ENCODE results near the gene BEST1. TPM values are rescaled to one million over a fixed set of nuclear protein-coding genes. Genes with fewer than 3 reads are reported as not detected.

The BEST1 gene
- total RNA-seq, 1 experiment from 2014 or later: 0.22 TPM

- ChIA-PET CTCF (no interaction called here), POLR2A (ENCODE audit: unreplicated experiment) (interaction anchor here (0.6 kb wide), 3 partner anchors 48 to 64 kb away, joined by 3 to 6 read pairs (median 4); no protein-coding TSS in a partner anchor)
- peaks cover 53% of the 10 kb centered on the region for H3K4me1 ChIP-seq (ENCODE audit: insufficient read depth, low read length)
- no peaks in the 10 kb centered on the region for H3K79me2 ChIP-seq (ENCODE audit: low read length)
- BruUV-seq (replicated peaks): no TSS peak
- H3F3A ChIP-seq (ENCODE audit: low read length, unreplicated experiment): peaks cover 6% of the 10 kb centered on the region
- DNase-seq: no peak
- H3K4me2 ChIP-seq (ENCODE audit: low read length): no peak overlapping the region
- H2AFZ ChIP-seq (ENCODE audit: low read length): no peak overlapping the region
- no peaks in the 10 kb centered on the region for H3K9me3 ChIP-seq (ENCODE audit: low read length)
- TF ChIP-seq EZH2phosphoT487 (IDR thresholded peaks at IDR 0.05; ENCODE audit: borderline replicate concordance, low read length) (no peak), EZH2 (IDR thresholded peaks at IDR 0.05; ENCODE audit: low read length, unreplicated experiment) (no peak)
- TF ChIP-seq, protein P1, sequence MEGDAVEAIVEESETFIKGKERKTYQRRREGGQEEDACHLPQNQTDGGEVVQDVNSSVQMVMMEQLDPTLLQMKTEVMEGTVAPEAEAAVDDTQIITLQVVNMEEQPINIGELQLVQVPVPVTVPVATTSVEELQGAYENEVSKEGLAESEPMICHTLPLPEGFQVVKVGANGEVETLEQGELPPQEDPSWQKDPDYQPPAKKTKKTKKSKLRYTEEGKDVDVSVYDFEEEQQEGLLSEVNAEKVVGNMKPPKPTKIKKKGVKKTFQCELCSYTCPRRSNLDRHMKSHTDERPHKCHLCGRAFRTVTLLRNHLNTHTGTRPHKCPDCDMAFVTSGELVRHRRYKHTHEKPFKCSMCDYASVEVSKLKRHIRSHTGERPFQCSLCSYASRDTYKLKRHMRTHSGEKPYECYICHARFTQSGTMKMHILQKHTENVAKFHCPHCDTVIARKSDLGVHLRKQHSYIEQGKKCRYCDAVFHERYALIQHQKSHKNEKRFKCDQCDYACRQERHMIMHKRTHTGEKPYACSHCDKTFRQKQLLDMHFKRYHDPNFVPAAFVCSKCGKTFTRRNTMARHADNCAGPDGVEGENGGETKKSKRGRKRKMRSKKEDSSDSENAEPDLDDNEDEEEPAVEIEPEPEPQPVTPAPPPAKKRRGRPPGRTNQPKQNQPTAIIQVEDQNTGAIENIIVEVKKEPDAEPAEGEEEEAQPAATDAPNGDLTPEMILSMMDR (conservative IDR thresholded peaks at IDR 0.05; ENCODE audit: low read depth, low read length): no peak
- no peaks in the 10 kb centered on the region for H3K36me3 ChIP-seq (ENCODE audit: low read depth, low read length)
- H3K9me2 ChIP-seq (replicated peaks; ENCODE audit: low read length): no peaks in the 10 kb centered on the region
- no peaks in the 10 kb centered on the region for H4K20me1 ChIP-seq (ENCODE audit: low read length)
- no peaks in the 10 kb centered on the region for H3K27me3 ChIP-seq (ENCODE audit: low read length)
- no peak overlapping the region for H3K9ac ChIP-seq (ENCODE audit: low read length)
- no peak for ATAC-seq
- H3K4me3 ChIP-seq (ENCODE audit: low read length): no peak overlapping the region
- intact Hi-C loops (cut with micrococcal nuclease): loop anchor here (10.0 kb wide), 1 partner anchor 578 kb away; no protein-coding TSS in a partner anchor
- no peak overlapping the region for H3K27ac ChIP-seq (ENCODE audit: low read length)
These were observed 26.8 kb downstream of the BEST1 start for GRCh38 chr11:61976813-61977475.

DNA sequence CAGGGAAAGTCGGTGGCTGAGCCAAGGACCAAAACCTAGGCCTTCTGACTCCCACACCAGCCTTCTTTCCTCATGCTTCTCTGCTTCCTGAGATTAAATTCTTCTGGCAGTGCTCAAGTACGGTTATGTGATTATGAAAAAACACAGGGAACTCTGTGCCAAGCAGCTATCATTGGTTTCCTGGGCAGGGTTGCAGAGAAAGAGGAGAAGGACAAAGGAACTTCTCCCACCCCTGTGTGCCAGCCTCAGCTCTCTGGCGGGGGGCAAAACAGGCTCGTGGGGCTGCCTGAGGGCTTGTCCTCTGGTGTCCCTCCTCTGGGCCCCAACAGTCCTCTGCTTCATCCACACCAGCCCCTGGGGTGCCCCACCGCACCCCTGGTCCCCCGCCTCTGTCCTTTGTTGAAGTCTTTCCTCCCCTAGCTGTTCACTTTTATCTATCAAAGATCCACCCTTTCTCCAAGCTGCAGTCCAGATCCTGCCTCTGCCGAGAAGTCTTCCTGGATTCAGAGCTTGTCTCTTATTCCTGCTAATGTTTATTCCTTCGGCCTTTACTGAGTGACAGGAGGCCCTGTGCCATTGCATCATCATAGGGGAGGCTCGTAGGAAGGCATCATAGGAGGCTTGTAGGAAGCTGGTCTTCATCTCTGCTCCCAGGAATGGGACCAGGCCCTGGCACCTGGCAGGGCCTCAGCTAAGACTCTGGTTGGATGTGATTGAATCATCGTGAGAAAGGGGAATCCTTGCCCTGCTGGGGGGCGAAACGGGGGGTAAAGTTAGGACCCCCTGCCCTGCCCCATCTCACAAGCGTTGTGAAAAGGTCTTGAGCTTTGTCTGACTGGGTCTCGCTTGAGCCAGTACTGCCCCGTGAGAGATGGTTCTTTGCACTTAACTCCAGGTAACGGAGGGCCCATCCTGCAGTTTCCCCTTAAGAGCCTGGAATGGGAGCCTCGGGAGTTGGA is 28.8 kb downstream of the BEST1 start:
- Histone ChIP-seq H3K4me2 (ENCODE audit: low read length) (peak overlapping the region; percentile 19; the same call in 1 of the 2 replicates), H3K4me3 (ENCODE audit: low read length) (no peak overlapping the region), H3K9me2 (replicated peaks; ENCODE audit: low read length) (no peaks in the 10 kb centered on the region), H3K36me3 (ENCODE audit: low read depth, low read length) (no peaks in the 10 kb centered on the region), H3K79me2 (ENCODE audit: low read length) (no peaks in the 10 kb centered on the region), H3F3A (ENCODE audit: low read length, unreplicated experiment) (no peaks in the 10 kb centered on the region), H3K4me1 (ENCODE audit: insufficient read depth, low read length) (peaks cover 33% of the 10 kb centered on the region), H4K20me1 (ENCODE audit: low read length) (no peaks in the 10 kb centered on the region), H3K27me3 (ENCODE audit: low read length) (no peaks in the 10 kb centered on the region), H2AFZ (ENCODE audit: low read length) (0 out of 2 replicates have a peak overlapping the region, but pooled peaks have one; percentile 28), H3K9me3 (ENCODE audit: low read length) (no peaks in the 10 kb centered on the region), H3K27ac (ENCODE audit: low read length) (peak overlapping the region; percentile 36), H3K9ac (ENCODE audit: low read length) (0 out of 2 replicates have a peak overlapping the region, but pooled peaks have one; percentile 5)
- ChIA-PET POLR2A (ENCODE audit: unreplicated experiment) (no interaction called here), CTCF (interaction anchor here (0.6 kb wide), 2 partner anchors 60 to 83 kb away, joined by 3 read pairs; no protein-coding TSS in a partner anchor)
- DNase-seq (peak; percentile 73), ATAC-seq (peak; percentile 64)
- BruUV-seq (replicated peaks): no TSS peak
- intact Hi-C loops (cut with micrococcal nuclease): loop anchor here (10.0 kb wide), 1 partner anchor 576 kb away; no protein-coding TSS in a partner anchor
- no peak for TF ChIP-seq EZH2 (IDR thresholded peaks at IDR 0.05; ENCODE audit: low read length, unreplicated experiment)

DNA sequence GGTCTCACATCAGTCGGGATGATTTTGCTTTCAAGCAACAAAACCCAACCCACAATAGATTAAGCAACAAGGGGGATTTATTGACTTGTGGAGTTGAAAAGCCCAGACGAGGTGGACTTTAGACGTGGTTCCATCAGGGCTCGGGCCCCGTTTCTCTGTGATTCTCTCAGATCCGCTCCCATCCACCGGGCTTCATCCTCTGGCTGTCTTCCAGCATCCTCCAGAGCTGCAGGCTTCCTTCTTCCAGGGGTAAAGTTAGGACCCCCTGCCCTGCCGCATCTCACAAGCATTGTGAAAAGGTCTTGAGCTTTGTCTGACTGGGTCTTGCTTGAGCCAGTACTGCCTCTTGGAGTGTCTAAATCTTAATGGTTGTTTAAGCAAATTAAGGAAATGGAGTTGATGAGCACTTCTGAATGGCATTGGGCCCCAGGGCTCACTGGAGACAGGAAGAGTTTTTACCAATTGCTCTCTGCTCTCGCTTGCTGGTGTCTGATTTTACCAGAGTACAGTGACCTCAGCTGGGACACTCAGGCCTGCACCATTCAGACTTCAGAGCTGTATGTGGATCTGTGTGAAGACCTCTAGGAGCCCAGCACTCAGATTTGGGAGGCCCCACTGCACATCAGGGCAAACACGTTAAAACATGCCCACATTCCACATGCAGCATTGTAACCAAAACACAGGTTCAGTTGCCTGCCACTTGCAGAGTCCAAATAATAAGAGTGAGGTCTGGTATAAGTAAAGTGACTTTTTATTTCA is 30.8 kb downstream of the BEST1 start:
- no peaks in the 10 kb centered on the region for H3F3A ChIP-seq (ENCODE audit: low read length, unreplicated experiment)
- no peak overlapping the region for H2AFZ ChIP-seq (ENCODE audit: low read length)
- no peaks in the 10 kb centered on the region for H3K79me2 ChIP-seq (ENCODE audit: low read length)
- ChIA-PET POLR2A (ENCODE audit: unreplicated experiment) (no interaction called here), CTCF (no interaction called here)
- H3K9ac ChIP-seq (ENCODE audit: low read length): no peak overlapping the region
- no peak for ATAC-seq
- no peak for TF ChIP-seq EZH2phosphoT487 (IDR thresholded peaks at IDR 0.05; ENCODE audit: borderline replicate concordance, low read length)
- TF ChIP-seq, protein P1 (conservative IDR thresholded peaks at IDR 0.05; ENCODE audit: low read depth, low read length): no peak
- no peak for TF ChIP-seq EZH2 (IDR thresholded peaks at IDR 0.05; ENCODE audit: low read length, unreplicated experiment)
- H3K27ac ChIP-seq (ENCODE audit: low read length): no peak overlapping the region
- no peak overlapping the region for H3K4me2 ChIP-seq (ENCODE audit: low read length)
- H4K20me1 ChIP-seq (ENCODE audit: low read length): no peaks in the 10 kb centered on the region
- no peak overlapping the region for H3K4me3 ChIP-seq (ENCODE audit: low read length)
- intact Hi-C loops (cut with micrococcal nuclease): no loop called here
- no peaks in the 10 kb centered on the region for H3K9me3 ChIP-seq (ENCODE audit: low read length)
- no peaks in the 10 kb centered on the region for H3K27me3 ChIP-seq (ENCODE audit: low read length)
- no peaks in the 10 kb centered on the region for H3K9me2 ChIP-seq (replicated peaks; ENCODE audit: low read length)
- no peak for DNase-seq
- BruUV-seq (replicated peaks): no TSS peak
- H3K4me1 ChIP-seq (ENCODE audit: insufficient read depth, low read length): peaks cover 25% of the 10 kb centered on the region
- no peaks in the 10 kb centered on the region for H3K36me3 ChIP-seq (ENCODE audit: low read depth, low read length)

Measured in PC-3 (cell line).